PFSK-1 (cell line): ENCODE data around the gene PPP4R4.

ENCODE experiments used
- FOXP2 ChIP-seq: optimal IDR thresholded peaks from 2 replicates; pipeline ENCODE3; 2011; ENCODE audit warnings: borderline replicate concordance, control low read depth, inconsistent platforms; ENCODE audit not compliant: insufficient read depth; ENCODE audit errors: extremely low read length, extremely low read depth
- POLR2AphosphoS5 ChIP-seq: IDR thresholded peaks from 2 replicates; pipeline ENCODE4 v1.6.1; 2012; ENCODE audit warnings: low read depth, mild to moderate bottlenecking, control low read depth, low read length, moderate library complexity
- REST ChIP-seq, 2 experiments: IDR thresholded peaks; 2 replicates each; pipeline versions ENCODE4 v1.6.1 to v1.8.0; 2011 to 2012; ENCODE audit warnings: low read depth in 2 of 2, low read length in 2 of 2, control low read depth in 1 of 2, inconsistent platforms in 1 of 2, mild to moderate bottlenecking in 1 of 2, moderate library complexity in 1 of 2; ENCODE audit not compliant: insufficient read depth in 1 of 2
- SIN3A ChIP-seq: IDR thresholded peaks from 2 replicates; pipeline ENCODE4 v1.6.1; 2012; ENCODE audit warnings: mild to moderate bottlenecking, low read length, moderate library complexity, borderline replicate concordance; ENCODE audit not compliant: insufficient read depth
- TAF1 ChIP-seq: IDR thresholded peaks from 2 replicates; pipeline ENCODE4 v1.6.1; 2012; ENCODE audit warnings: low read length, control low read depth, borderline replicate concordance; ENCODE audit not compliant: insufficient read depth

- TF ChIP-seq POLR2AphosphoS5 (no peak), FOXP2 (no peak), TAF1 (no peak), REST (IDR thresholded peaks at IDR 0.05; ENCODE audit: insufficient read depth in 1 of 2, low read depth in 2 of 2, low read length in 2 of 2) (no peak), SIN3A (no peak)
Observed at GRCh38 chr14:94126800-94127199, 47.3 kb upstream of the PPP4R4 start.
